Bronchial epithelial cell (primary cell): ENCODE measurements around the gene PMM2. TPM values are rescaled to one million over a fixed set of nuclear protein-coding genes. Genes with fewer than 3 reads are reported as not detected.

Experiments used
- DNase-seq: peaks from one replicate; pipeline ENCODE4 v3.0.0-alpha.2; 2010; ENCODE audit warnings: low read depth
- FAIRE-seq: peaks from 2 replicates; lab custom pipeline; 2011; peaks lifted over from hg19 to GRCh38; lab: Jason Lieb, UNC
- H3K27me3 ChIP-seq: 2 replicates; pipeline ENCODE4 v1.5.1; 2011; ENCODE audit warnings: low read length; ENCODE audit not compliant: control insufficient read depth, insufficient read depth
- H3K36me3 ChIP-seq: 2 replicates; pipeline ENCODE4 v1.5.1; 2011; ENCODE audit warnings: low read length; ENCODE audit not compliant: control insufficient read depth, insufficient read depth
- H3K4me3 ChIP-seq: 2 replicates; pipeline ENCODE4 v1.5.1; 2011; ENCODE audit warnings: mild to moderate bottlenecking, low read depth, low read length, control low read depth
- total RNA-seq: library from RNA; depleted of rRNA; stranded (reverse); fragments of >200 nt; gene quantifications from 2 replicates; pipeline ENCODE4 v1.2.1, GENCODE V29; 2014
- TF ChIP-seq, protein P1 (sequence below): IDR thresholded peaks from 2 replicates; pipeline ENCODE4 v1.5.1; 2011; ENCODE audit warnings: mild to moderate bottlenecking, moderate library complexity, low read length, control low read depth, inconsistent platforms; ENCODE audit not compliant: insufficient read depth, severe bottlenecking

The PMM2 gene
- total RNA-seq, 1 donor from 2014 or later = 25.5 TPM

DNA sequence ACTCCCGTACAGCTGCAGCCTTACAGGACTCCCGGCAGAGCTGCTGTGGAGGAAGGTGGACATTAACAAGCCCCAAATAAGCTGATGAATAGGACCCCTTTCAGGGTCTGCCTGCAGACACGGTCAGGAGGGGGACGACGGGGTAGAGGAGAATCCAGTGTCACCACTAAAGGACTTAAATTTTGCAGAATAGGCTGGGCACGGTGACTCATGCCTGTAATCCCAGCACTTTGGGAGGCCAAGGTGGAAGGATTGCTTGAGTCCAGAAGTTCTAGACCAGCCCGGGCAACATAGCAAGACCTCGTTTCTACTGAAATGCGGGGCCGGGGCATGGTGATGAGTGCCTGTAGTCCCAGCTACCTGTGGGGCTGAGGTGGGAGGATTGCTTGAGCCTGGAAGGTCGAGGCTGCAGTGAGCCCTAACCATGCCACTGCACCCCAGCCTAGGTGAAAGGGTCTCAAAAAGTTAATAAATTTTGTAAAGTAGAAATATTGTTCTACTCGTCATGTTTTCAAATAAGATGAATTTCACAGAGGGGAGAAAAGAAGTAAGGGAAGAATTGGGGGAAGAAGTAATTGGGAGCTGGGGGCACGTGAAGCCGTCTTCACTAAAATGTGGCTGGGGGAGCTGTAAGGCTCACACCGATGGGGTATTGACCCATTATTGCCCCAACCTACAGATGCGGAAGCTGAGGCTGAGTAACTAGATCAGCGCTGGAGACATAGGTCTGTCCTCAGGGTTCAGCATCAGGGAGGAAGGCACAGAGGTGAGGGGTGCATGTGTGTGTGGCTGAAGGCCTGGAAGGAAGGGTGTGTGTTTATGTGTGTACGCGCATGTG, 89.2 kb downstream of the PMM2 start:
- FAIRE-seq (no peak), DNase-seq (no peak)
- TF ChIP-seq, protein P1, sequence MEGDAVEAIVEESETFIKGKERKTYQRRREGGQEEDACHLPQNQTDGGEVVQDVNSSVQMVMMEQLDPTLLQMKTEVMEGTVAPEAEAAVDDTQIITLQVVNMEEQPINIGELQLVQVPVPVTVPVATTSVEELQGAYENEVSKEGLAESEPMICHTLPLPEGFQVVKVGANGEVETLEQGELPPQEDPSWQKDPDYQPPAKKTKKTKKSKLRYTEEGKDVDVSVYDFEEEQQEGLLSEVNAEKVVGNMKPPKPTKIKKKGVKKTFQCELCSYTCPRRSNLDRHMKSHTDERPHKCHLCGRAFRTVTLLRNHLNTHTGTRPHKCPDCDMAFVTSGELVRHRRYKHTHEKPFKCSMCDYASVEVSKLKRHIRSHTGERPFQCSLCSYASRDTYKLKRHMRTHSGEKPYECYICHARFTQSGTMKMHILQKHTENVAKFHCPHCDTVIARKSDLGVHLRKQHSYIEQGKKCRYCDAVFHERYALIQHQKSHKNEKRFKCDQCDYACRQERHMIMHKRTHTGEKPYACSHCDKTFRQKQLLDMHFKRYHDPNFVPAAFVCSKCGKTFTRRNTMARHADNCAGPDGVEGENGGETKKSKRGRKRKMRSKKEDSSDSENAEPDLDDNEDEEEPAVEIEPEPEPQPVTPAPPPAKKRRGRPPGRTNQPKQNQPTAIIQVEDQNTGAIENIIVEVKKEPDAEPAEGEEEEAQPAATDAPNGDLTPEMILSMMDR = no peak

DNA sequence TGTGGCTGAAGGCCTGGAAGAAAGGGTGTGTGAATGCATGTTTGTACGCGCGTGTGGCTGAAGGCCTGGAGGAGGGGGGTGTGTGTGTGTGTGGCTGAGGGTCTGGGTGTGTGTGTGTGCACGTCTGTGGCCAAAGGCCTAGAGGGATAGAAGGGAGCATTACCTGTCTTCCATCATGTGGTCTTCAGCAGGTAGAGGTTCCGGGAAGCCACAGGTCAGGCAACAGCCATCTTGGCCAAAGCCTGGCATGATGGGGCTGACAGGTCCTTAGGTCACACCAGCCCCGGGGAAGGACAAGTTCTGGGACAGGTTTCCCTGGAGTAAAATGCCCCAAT, 89.8 kb downstream of the PMM2 start:
- Histone ChIP-seq H3K4me3 (no peak overlapping the region), H3K27me3 (no peaks in the 10 kb centered on the region), H3K36me3 (peaks cover 3% of the 10 kb centered on the region)
- DNase-seq = no peak
- FAIRE-seq = no peak
- TF ChIP-seq, protein P1 = no peak

More for the DNA sequence above, 89.2 kb downstream of the PMM2 start:
- Histone ChIP-seq H3K4me3 (no peak overlapping the region), H3K27me3 (no peaks in the 10 kb centered on the region), H3K36me3 (no peaks in the 10 kb centered on the region)

DNA sequence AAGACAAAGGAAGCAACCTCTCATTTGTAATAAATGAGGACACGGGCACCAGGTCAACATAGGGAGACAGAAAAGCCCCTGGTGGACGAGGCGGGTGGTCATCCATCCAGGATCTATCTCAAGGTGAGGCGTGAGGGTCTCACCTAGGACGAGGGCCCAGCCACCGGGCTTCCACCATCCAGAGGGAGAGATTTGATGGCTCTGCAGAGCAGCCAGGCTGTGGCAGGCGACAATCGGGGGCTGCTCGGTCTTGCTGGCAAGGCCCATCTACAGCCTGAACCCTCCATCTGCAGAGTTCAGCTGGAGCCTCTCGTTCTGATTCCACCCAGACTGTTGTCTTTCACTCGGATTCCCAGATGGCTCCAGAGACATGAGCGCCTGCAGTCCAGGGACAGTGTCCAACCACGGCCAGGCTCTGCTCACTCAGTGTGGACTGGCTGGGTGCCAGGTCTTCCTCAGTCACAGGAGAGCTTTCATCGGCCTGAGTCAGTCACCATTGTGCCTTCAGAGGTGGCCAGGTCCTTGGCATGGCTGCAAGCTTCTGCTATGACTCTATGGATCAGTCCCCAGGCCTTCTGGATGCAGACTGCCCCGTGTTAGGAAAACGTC, 90.4 kb downstream of the PMM2 start:
- no peak for FAIRE-seq
- Histone ChIP-seq H3K4me3 (no peak overlapping the region), H3K27me3 (no peaks in the 10 kb centered on the region), H3K36me3 (peaks cover 3% of the 10 kb centered on the region)
- TF ChIP-seq, protein P1 = no peak
- DNase-seq = no peak

DNA sequence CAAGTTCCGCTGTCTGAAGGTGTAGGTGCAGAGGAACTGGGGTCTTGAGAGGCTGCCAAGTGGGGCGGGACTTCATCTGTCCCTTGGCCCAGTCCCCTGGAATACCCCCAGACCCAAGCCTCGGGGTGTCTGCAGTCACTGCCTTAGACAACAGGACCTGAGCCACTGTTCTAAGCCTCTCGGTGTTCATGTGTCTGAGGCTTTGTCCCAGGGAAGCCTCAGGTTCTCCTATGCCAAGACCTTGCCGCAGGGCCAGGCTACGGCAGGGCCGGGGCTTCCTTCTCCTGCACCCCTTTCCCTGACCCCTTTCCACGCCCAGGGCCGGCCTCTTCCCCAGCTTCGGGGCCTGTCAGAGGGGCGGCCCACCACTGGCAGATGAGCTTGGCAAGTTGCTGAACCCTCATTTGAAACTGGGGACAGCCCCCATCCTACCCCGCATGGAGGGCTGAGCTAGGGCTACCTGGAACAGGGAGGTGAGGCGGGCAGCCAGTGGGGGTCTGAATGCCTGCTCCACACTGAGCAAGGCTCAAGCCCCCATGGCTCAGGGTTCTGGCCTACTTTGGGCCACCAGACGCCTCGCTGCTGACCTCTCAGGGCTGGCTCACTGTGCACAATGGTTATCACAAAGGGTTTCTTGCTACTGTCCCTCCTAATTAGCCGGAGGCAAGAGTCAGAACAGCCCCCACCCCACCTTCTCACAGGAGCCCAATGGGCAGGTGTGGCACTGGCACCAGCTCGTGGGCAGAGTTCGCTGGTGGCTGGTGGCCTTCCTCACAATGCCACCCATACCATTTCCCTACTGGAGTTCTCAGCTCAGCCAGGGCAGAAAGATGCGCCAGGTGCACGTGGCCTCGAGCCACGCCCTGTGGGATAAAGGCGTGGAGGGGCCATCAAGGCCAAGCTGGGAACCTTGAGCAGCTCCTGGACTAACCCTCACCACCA, 91.6 kb downstream of the PMM2 start:
- no peak for DNase-seq
- H3K27me3 ChIP-seq = no peaks in the 10 kb centered on the region
- TF ChIP-seq, protein P1 = no peak
- no peak overlapping the region for H3K4me3 ChIP-seq
- peaks cover 9% of the 10 kb centered on the region for H3K36me3 ChIP-seq
- FAIRE-seq = no peak

DNA sequence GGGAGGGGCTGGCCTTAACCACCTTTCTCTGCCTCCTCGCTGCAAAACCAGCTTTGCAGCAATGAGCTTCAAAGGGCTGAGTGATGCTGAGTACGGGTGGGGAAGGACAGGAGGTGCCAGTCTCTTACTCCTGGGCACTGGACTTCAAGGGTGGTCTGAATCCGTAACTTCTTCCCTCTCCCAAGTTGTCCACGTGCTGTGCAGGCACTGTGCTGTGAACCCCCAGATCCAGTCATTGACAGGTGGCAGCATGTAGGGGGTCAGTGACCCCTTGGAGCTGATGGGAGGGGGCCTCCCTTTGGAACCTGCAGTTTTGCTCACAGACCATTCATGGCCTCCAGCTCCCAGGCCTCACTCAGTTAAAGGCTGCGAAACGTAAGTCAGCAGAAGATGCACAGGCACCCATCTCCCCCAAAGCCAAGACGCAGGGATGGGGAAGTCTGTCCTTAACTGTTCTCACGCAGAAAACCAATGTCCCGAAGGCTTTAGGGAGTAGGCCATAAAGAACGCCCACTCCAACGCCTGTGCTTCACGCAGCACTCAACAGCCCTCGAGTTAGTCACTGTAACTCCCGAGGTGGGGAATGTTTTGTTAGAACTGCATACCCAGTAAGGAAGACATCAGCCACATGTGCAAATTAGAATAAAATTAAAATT, 92.4 kb downstream of the PMM2 start:
- no peak for DNase-seq
- TF ChIP-seq, protein P1 = no peak
- Histone ChIP-seq H3K4me3 (no peak overlapping the region), H3K27me3 (no peaks in the 10 kb centered on the region), H3K36me3 (peaks cover 13% of the 10 kb centered on the region)
- FAIRE-seq = no peak
